Measurements from ENCODE around the gene SPTBN1. TPM values are rescaled to one million over a fixed set of nuclear protein-coding genes. Genes with fewer than 3 reads are reported as not detected.

Gene SPTBN1
- total RNA-seq, 1 experiment from 2014 or later, result 146 TPM

DNA sequence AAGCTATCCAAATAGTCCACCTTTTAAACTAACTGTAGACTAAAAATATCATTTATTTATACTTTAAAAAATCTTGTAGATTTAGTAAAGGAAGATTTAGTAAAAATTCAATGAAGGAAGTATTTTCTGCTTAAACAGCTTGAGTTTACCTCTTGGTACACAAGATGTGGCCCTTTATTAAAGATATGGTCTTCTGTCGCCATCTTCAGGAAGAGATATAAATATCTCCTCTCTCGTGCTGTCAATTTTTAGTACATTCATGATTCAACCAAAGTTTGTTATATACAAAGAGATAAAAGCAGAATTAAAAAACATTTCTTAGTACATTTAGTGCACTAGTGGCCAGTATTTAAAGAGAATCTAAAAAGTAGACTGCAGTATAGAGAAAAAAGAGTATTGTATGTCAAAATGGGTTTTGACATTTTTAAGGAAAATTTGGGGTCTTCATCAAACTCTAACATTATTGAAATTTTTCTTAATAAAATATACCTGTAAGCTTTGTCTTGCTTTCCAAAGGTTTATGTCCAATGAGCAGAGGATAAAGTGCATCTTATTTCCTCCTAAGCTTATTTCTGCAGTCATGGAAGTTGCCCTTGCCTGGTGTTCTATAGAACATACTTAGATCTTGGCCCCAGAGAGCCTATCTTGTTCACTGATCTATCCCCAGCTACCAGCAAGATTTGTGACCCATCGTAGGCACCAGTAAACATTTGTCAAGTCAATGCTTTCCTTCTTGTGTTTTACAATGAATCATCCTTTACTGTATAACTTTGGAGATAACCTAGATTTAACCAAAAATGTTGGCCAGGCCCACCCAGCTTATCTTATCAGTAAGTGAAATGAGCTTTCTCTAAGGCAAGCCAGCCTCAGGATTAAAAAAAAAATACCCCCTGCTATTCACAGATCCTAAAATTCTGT lies 248.8 kb downstream of the SPTBN1 start:
- Histone ChIP-seq H3K4me3 (ENCODE audit: low read depth, low read length, poor library complexity, severe bottlenecking) (no peak overlapping the region), H3K4me1 (ENCODE audit: insufficient read depth, low read length, poor library complexity, severe bottlenecking) (no peaks in the 10 kb centered on the region), H3K36me3 (ENCODE audit: insufficient read depth, low read length, poor library complexity, severe bottlenecking) (no peaks in the 10 kb centered on the region), H3K27me3 (replicated peaks; ENCODE audit: insufficient read depth, low read depth, low read length, poor library complexity) (no peaks in the 10 kb centered on the region), H3K27ac (ENCODE audit: low read depth, low read length, poor library complexity, severe bottlenecking) (no peak overlapping the region), H3K9me3 (ENCODE audit: low read depth, low read length, poor library complexity, severe bottlenecking) (no peaks in the 10 kb centered on the region)
- BruUV-seq (replicated peaks), result no TSS peak
- peak; percentile 81 for DNase-seq (ENCODE audit: low spot score)
- TF ChIP-seq CTCF (conservative IDR thresholded peaks at IDR 0.05; ENCODE audit: low read depth, low read length) (peak; percentile 74), EZH2 (IDR thresholded peaks at IDR 0.05; ENCODE audit: borderline replicate concordance, low read depth, low read length, poor library complexity, severe bottlenecking) (no peak)
- POLR2A ChIA-PET (ENCODE audit: low non-redundant PET), result no interaction called here
- CTCF ChIA-PET, result interaction anchor here (0.5 to 3.1 kb wide), 15 partner anchors 18 to 1045 kb away, joined by 3 to 30 read pairs (median 6); partner anchors contain the start of gene EML6
- intact Hi-C loops (cut with micrococcal nuclease; ENCODE audit: unreplicated experiment), result loop anchor here (1.0 to 10.0 kb wide), 4 partner anchors 500 to 1280 kb away; no protein-coding TSS in a partner anchor

DNA sequence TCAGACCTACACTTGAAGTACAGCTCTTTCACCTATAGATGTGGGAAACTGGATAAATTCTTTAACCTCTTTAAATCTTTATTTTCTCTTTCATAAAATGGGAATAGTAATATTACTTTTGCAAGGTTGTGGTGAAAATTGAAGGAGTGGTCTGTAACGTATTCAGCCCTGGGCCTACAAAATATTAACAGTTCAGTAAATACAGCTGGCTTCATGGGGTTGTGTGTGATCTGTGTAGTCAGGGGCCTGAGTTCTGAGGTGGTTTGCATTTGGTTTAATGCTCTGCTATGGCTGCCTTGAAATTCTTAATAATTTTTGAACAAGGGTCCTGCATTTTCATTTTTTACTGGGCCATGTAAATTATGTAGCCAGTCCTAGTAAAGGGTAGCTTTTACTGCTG lies 250.5 kb downstream of the SPTBN1 start:
- no TSS peak for BruUV-seq (replicated peaks)
- no peak for TF ChIP-seq EZH2 (IDR thresholded peaks at IDR 0.05; ENCODE audit: borderline replicate concordance, low read depth, low read length, poor library complexity, severe bottlenecking)
- TF ChIP-seq CTCF (conservative IDR thresholded peaks at IDR 0.05; ENCODE audit: low read depth, low read length), result no peak
- no peak overlapping the region for H3K4me3 ChIP-seq (ENCODE audit: low read depth, low read length, poor library complexity, severe bottlenecking)
- intact Hi-C loops (cut with micrococcal nuclease; ENCODE audit: unreplicated experiment), result loop anchor here (10.0 kb wide), 2 partner anchors 502 to 1282 kb away; no protein-coding TSS in a partner anchor
- CTCF ChIA-PET, result interaction anchor here (0.6 kb wide), 1 partner anchor 183 kb away, joined by 4 read pairs; no protein-coding TSS in a partner anchor
- no peak for DNase-seq (ENCODE audit: low spot score)
- no peaks in the 10 kb centered on the region for H3K36me3 ChIP-seq (ENCODE audit: insufficient read depth, low read length, poor library complexity, severe bottlenecking)
- POLR2A ChIA-PET (ENCODE audit: low non-redundant PET), result interaction anchor here (0.6 kb wide), 1 partner anchor 29 kb away, joined by 3 read pairs; no protein-coding TSS in a partner anchor
- no peaks in the 10 kb centered on the region for H3K4me1 ChIP-seq (ENCODE audit: insufficient read depth, low read length, poor library complexity, severe bottlenecking)
- H3K9me3 ChIP-seq (ENCODE audit: low read depth, low read length, poor library complexity, severe bottlenecking), result no peaks in the 10 kb centered on the region
- H3K27ac ChIP-seq (ENCODE audit: low read depth, low read length, poor library complexity, severe bottlenecking), result no peak overlapping the region
- no peaks in the 10 kb centered on the region for H3K27me3 ChIP-seq (replicated peaks; ENCODE audit: insufficient read depth, low read depth, low read length, poor library complexity)

DNA sequence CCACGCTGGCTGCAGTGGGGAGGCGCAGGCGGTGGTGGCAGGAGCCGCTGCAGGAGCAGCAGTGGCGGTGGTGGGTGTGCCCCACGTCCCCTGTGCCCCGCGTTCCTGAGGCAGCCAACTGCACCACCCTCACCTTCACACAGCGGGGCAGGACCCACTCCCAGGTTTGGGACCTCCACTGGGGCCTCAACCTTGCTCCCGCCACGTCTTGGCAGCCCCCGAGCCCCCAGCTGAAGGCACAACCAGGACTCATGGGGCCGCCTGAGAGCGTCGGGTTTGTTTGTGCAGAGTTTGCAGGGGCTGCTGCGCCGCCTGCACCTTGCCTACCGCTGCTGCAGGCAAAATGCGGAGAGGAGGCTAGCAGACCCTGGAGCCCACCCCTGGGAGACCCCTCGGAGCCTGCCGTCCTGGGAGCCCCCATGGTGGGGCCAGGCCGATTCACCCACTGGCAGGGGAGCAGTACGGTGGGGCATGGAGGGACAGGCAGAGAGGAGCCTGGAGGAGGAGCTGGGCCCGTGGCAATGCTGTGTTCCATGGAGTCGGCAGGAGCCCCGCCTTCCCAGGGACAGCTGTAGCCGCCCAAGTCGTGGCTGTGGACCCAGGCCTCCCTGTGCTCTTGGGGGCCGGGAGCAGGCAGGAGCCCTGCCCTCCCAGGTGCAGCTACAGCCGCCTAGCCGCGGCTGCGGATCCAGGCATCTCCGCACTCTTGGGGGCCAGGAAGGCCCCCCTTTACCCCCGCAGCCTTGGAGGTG lies 252.6 kb downstream of the SPTBN1 start:
- ChIA-PET POLR2A (ENCODE audit: low non-redundant PET) (no interaction called here), CTCF (interaction anchor here (0.6 to 0.7 kb wide), 2 partner anchors 602 to 615 kb away, joined by 3 read pairs; no protein-coding TSS in a partner anchor)
- BruUV-seq (replicated peaks), result no TSS peak
- DNase-seq (ENCODE audit: low spot score), result no peak
- H3K27ac ChIP-seq (ENCODE audit: low read depth, low read length, poor library complexity, severe bottlenecking), result no peak overlapping the region
- no peaks in the 10 kb centered on the region for H3K9me3 ChIP-seq (ENCODE audit: low read depth, low read length, poor library complexity, severe bottlenecking)
- H3K4me3 ChIP-seq (ENCODE audit: low read depth, low read length, poor library complexity, severe bottlenecking), result peak overlapping the region; percentile 28
- no peak for TF ChIP-seq EZH2 (IDR thresholded peaks at IDR 0.05; ENCODE audit: borderline replicate concordance, low read depth, low read length, poor library complexity, severe bottlenecking)
- TF ChIP-seq CTCF (conservative IDR thresholded peaks at IDR 0.05; ENCODE audit: low read depth, low read length), result no peak
- H3K36me3 ChIP-seq (ENCODE audit: insufficient read depth, low read length, poor library complexity, severe bottlenecking), result no peaks in the 10 kb centered on the region
- intact Hi-C loops (cut with micrococcal nuclease; ENCODE audit: unreplicated experiment), result loop anchor here (10.0 kb wide), 2 partner anchors 504 to 1284 kb away; no protein-coding TSS in a partner anchor
- H3K27me3 ChIP-seq (replicated peaks; ENCODE audit: insufficient read depth, low read depth, low read length, poor library complexity), result no peaks in the 10 kb centered on the region
- no peaks in the 10 kb centered on the region for H3K4me1 ChIP-seq (ENCODE audit: insufficient read depth, low read length, poor library complexity, severe bottlenecking)

Data from A673 (cell line).